Cerebellar nuclear complex (tissue), 1 donor: ENCODE measurements around the gene F8.
A peak's percentile ranks its signal among the peaks of the same experiment; 100 is the strongest.

Source experiments
- DNase-seq, 2 experiments: peaks; one replicate each; lab custom pipeline; 2025; lab: John Stamatoyannopoulos, UW

Gene F8

DNA sequence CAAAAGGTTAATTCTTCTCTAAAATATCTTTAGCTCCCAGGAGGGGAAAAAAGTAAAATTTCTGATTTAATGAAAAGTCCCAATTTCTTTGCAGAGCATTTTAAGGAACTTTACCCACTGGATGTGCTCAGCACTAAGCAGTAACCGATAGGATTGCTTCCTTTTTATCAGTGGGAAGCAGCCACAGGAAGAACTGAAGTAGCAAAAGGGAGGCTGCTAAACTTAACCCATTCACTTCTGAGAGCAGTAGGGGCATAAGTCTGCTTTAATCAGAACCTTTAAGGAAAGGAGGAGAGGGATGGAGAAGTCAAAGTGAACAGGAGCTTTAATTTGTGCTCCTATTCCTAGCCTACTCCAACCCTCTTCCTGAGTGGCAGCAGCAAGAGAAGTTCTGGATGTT is at the start of gene F8:
Gene F8 (minus strand): TSS at position 139 of the 400 bp plus-strand sequence. CDS start 171 bp downstream, outside the sequence.
- no peak for DNase-seq

GRCh38 chrX:155071694-155072280 is 49.3 kb upstream of the F8 start:
- no peak for DNase-seq

GRCh38 chrX:155070975-155071693 is 48.6 kb upstream of the F8 start, which contains the start of the genes BRCC3, CMC4 and MTCP1:
Gene BRCC3, plus strand, starts transcription at chrX:155071508. Its CDS starts 20 bp downstream, at chrX:155071528.
Gene CMC4, minus strand, starts transcription at chrX:155071136. Its CDS starts 7,113 bp downstream, at chrX:155064023.
Gene MTCP1, minus strand, starts transcription at chrX:155071136. Its CDS starts 5,126 bp downstream, at chrX:155066010.
- peak in 1 of 2 experiments; percentile 4 for DNase-seq

DNA sequence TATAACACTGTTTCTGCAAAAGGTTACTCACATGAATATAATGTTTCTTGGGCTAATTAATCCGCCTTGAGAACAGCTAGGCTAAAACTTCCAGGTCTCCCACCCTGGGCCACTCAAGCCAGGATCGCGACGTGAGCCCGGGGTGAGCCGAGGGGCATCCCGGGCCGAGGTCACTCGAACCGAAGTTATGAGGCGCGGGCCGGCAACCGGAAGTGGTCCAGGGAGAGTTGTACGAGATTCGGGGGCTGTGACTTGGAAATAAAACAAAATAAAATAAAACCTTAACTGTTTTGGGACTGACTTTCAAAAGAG is 48.1 kb upstream of the F8 start:
- DNase-seq, result no peak

DNA sequence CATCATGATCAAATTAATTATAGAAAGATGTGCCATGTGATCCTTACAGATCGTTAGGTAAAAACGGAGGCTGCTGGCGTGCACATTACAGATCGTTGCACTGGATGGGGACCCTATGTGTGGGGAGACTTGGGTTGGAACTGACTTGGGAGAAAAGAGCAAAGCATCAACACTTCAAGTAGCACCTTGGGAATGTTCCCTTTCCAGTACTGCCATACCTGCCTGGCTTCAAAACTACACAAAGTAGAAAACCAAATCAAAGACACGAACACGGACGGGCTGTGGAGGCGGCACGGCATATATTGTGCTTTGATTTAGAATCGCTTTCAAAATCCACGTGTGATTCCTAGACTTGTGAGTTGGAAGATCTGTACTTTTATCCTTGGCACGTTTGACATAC is 47.5 kb upstream of the F8 start:
- DNase-seq, result no peak

DNA sequence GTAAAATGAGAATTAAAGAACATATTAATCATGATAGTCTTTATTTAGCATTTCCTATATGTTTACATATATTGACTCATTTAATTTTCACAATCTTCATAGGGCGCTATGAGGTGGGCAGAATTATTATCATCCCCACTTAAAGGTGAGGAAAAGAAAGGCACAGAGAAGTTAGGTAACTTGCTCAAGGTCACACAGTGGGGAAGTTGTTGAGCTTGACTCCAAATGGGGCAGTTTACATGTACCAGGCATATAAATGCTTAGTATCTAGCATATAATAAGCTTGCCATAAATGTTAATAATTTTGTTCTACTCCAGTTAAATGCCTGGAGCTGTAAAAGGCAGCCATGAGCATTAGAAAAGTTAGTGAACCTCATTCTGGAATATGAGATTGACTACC is 46.9 kb upstream of the F8 start:
- DNase-seq, result no peak

DNA sequence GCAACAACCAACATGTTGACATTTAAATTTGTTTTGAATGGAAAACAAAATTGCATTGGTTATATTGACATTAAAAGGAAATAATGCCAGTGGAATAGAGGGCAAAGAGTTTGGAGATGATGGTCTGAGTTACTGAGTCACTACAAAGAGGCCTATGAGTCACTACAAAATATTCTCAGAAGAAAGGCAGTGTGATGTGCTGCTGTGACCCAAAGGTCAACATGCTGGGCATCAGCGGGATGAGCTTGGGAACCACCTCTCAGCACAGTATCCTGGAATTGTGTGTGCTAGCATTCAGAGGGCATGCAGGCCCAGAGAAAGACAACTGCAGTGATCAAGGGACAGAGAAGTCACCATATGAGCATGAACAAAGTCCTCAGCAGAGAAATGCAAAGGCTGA is 45.6 kb upstream of the F8 start:
- DNase-seq, result no peak

DNA sequence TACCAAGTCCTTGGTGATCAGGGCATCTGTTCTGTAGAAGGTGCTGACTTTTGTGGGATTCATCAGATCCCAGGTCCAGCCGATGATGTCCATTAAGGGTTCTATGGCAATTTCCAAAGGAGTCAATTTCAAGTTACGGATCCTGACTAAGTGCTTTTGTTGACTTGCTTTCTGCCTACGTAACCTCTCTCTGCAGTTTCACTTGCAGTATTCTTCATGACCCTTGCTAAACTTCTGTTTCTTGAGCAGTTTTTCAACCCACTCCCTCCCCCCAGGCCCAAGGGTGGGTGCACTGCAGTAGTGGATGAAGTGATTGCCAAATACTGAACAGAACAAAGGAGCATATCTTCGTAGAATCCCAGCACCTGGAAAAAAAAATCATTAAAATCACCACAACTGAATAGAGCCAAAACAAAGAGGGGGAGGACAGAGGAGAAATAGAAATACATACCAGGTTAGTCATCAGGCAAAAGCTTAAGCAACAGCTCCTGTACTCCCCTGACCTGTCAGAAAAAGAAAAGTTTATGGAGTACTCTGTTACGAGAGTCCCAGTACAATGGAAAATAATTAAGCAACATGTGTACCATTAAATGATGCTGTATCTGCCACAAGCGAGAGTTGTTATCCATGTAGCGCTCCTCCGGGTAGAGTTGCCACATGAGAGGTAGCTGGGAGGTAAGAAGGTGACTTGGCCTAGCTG is 42.7 kb upstream of the F8 start:
- DNase-seq, result no peak

DNA sequence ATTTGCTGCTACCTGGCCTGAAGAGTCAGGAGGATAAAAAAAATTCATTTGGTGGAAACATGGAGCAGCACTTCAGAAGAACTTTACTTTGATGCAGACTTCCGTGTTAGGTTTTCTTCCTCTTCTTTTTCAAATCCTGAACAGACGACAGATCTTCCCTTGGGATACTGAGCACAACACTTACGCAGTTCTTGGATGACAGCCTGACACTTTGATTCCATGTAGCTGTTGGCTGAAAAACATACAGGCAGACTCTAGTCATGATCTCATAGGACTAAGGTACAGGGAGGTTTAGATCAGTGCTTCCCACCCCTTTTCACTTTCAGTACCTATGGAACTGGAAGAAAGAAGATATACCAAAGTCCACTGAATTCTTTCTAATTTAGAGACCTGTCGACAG is 39.2 kb upstream of the F8 start:
- no peak for DNase-seq

GRCh38 chrX:155056877-155057792 is 34.6 kb upstream of the F8 start:
- DNase-seq, result peak in 1 of 2 experiments; percentile 1

DNA sequence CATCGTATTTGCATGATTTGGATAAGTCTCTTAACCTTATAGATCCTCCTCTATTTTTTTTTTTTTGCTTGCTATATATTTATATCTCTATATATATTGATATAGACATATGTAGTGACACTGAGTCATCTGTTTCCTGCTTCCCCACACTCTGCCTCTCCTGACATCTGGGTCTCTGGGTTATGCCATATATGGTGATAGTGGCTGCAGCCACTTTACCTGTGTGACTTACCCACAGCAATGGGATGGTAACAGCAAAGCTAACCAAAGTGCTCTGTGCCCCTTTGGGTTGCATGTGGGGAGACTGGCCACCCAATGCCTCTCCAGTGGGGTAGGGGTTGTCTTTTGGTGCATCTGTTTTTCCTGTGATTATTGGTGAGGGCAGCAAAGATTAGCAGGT is 33.9 kb upstream of the F8 start:
- DNase-seq, result no peak

DNA sequence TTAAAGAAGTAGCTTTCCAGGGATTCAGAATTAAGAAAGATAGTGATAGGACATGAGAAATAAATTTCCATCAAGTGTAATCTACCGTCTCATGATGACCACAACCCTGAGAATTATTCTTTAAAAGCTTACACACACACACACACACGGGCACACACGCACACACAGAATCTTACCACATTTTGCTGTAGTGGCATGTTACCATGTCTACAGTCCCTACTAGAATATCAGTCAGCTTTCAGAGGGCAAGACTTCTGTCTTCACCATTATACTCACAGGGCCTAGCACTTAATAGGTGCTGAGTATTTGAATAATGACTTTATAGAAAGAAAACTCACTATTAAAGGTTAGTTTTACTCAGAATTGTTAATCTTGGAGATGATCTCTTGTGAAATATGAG is 33.0 kb upstream of the F8 start:
- DNase-seq, result no peak

DNA sequence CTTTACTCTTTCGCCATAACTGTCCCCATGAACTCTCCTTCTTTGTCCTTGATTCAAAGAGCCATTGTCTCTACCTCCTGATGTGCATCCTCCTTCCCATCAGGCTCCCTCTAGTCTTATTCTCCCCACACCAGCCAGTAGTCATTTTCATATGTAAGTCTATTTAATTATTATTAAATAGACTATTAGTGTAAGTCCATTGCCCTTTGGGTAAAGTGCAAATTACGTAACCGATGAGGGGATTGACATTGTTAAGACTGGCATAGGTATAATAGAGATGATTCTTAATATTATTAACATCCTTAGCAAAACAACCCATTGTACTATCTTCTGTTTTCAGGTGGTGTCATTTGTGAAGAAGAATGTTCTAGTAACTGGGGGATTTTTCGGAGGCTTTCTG is 31.7 kb upstream of the F8 start:
- no peak for DNase-seq

GRCh38 chrX:155053656-155054055 is 31.1 kb upstream of the F8 start:
- no peak for DNase-seq

- DNase-seq, result no peak
Measured at GRCh38 chrX:155052738-155053498, 30.4 kb upstream of the F8 start.

DNA sequence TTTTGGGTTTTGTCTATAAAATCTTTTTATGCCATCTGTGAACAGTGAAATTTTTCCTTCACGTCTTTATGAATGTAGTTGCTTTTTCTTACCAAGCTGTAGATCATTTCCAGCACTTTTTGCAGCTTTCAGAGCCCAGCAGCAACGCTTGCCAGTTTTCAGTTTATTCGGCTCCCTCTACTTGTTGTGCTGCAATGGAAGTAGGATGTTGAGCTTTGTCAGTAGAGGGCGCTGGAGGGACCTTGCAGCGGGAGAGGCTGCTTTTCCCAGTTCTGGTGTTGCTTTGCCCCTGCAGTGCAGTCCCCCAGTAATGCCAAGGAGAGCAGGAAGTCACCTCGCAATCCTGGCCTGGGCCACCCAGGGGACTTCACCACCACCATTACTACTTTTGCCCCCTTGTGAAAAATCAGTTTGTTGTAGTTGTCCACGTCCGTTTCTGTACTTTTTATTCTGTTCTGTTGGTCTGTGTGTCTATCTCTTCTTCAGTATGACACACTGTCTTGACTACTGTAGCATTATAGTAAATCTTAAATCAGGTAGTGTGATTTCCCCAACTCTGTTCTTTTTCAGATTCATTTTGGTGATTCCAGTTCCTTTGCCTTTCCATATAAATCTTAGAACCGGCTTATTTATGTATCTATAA is 26.6 kb upstream of the F8 start:
- DNase-seq, result no peak

DNA sequence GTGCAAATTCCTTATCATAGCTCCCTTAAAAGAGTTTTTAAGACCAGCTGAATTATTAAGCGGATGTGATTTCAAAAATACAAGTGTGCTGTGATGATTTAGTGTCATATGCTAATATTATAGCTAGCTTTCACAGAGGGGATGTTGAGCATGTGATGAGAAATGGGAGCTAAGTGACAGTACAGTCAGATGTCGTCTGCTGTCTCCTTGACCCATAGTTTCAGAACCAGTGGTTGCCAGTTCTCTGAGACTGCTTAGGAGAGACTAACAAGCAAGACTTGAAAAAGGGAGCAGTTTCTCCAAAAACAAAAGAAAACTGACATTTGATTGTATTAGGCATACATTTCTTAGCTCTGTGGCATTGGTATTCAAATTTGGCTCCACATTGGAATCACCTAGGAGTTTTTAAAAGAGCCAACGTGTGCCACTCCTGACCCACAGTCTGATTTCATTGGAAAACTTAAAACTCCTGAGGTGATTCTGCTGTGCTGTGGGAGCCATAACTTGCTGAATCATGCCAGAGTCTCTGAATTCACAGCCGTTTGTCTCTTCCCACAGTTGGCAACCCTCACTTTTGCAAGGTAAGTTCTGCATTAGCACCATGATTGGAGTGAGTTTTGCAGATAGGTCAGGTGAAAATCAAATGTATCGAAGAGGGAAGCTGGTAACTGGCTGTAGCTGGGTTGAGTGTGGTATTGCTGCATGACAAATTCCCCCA is 24.4 kb upstream of the F8 start:
- no peak for DNase-seq

GRCh38 chrX:155046129-155046810 is 23.7 kb upstream of the F8 start:
- DNase-seq, result no peak

- no peak for DNase-seq
Measured at GRCh38 chrX:155035688-155036087, 13.2 kb upstream of the F8 start.

GRCh38 chrX:155031657-155032056 is 9.1 kb upstream of the F8 start:
- DNase-seq, result no peak
